Type B pancreatic cell (in vitro differentiated cells): ENCODE results near the gene CENPT. TPM values are rescaled to one million over a fixed set of nuclear protein-coding genes. Genes with fewer than 3 reads are reported as not detected.
A peak's percentile ranks its signal among the peaks of the same experiment; 100 is the strongest.

Source experiments
- DNase-seq: peaks from one replicate; pipeline ENCODE4 v3.0.0; 2021; ENCODE audit warnings: mixed read lengths; ENCODE audit not compliant: unreplicated experiment; ENCODE audit errors: extremely low spot score
- H3K27ac Mint-ChIP-seq: 2 replicates; pipeline ENCODE4 v1.8.0; 2021; ENCODE audit warnings: mild to moderate bottlenecking, mixed read lengths
- H3K27me3 Mint-ChIP-seq: 2 replicates; pipeline ENCODE4 v1.8.0; 2021; ENCODE audit warnings: mixed read lengths
- H3K36me3 Mint-ChIP-seq: 2 replicates; pipeline ENCODE4 v1.8.0; 2021; ENCODE audit warnings: mixed read lengths
- H3K4me1 Mint-ChIP-seq: one replicate; pipeline ENCODE4 v1.8.0; 2021; ENCODE audit warnings: mixed read lengths; ENCODE audit not compliant: unreplicated experiment
- H3K4me3 Mint-ChIP-seq: 2 replicates; pipeline ENCODE4 v1.8.0; 2021; ENCODE audit warnings: mild to moderate bottlenecking, mixed read lengths
- H3K9me3 Mint-ChIP-seq: 2 replicates; pipeline ENCODE4 v1.8.0; 2021; ENCODE audit warnings: mixed read lengths
- total RNA-seq: library from RNA; stranded (reverse); gene quantifications from 2 replicates; pipeline ENCODE4 v1.2.1, GENCODE V29; 2021; ENCODE audit warnings: low replicate concordance
- TF ChIP-seq, protein P1 (sequence below): fragments of 200-600 bp; sonication (generic); conservative IDR thresholded peaks from 2 replicates; pipeline ENCODE4 v1.5.0; 2021; ENCODE audit warnings: antibody characterized with exemption, mild to moderate bottlenecking

CENPT gene
- total RNA-seq, 1 donor from 2014 or later, result 74.2 TPM

DNA sequence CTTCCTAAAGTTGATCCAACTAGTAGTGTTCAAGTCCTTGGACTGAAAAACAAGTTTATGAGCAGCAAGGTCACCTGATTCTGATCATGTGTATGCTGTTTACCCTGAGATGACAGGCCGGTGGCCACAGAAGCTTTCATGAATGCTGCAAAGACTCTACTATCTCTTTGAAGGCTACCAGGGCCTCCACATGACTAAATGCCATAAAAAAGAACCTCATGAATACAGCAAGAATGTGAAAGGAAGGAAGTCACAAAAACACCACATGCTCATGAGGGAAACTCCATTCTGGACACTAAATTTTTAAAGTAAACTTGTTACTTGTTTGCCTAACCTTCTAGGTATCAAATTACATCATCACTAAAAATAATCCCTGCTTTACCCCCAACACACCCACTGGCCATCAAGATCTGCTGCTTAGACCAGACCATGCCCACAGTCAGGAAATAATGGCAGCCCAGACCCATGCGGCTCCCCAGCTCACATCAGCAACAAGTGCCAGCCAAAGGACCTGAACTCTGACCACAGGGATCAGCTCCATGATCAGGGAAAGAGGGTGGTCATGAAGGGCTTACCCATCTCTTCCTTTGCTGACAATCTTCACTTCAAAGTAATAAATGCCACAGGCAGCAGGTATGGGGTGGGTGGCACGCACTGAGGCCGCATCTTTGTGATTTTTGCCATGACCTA is 42.5 kb downstream of the CENPT start:
- TF ChIP-seq, protein P1, sequence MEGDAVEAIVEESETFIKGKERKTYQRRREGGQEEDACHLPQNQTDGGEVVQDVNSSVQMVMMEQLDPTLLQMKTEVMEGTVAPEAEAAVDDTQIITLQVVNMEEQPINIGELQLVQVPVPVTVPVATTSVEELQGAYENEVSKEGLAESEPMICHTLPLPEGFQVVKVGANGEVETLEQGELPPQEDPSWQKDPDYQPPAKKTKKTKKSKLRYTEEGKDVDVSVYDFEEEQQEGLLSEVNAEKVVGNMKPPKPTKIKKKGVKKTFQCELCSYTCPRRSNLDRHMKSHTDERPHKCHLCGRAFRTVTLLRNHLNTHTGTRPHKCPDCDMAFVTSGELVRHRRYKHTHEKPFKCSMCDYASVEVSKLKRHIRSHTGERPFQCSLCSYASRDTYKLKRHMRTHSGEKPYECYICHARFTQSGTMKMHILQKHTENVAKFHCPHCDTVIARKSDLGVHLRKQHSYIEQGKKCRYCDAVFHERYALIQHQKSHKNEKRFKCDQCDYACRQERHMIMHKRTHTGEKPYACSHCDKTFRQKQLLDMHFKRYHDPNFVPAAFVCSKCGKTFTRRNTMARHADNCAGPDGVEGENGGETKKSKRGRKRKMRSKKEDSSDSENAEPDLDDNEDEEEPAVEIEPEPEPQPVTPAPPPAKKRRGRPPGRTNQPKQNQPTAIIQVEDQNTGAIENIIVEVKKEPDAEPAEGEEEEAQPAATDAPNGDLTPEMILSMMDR, result no peak
- H3K4me3 Mint-ChIP-seq, result peak overlapping the region; percentile 97
- no peaks in the 10 kb centered on the region for H3K9me3 Mint-ChIP-seq
- H3K27me3 Mint-ChIP-seq, result no peaks in the 10 kb centered on the region
- H3K27ac Mint-ChIP-seq, result peak overlapping the region; percentile 77
- peaks cover 14% of the 10 kb centered on the region for H3K4me1 Mint-ChIP-seq
- H3K36me3 Mint-ChIP-seq, result peaks cover 9% of the 10 kb centered on the region
- DNase-seq, result no peak

DNA sequence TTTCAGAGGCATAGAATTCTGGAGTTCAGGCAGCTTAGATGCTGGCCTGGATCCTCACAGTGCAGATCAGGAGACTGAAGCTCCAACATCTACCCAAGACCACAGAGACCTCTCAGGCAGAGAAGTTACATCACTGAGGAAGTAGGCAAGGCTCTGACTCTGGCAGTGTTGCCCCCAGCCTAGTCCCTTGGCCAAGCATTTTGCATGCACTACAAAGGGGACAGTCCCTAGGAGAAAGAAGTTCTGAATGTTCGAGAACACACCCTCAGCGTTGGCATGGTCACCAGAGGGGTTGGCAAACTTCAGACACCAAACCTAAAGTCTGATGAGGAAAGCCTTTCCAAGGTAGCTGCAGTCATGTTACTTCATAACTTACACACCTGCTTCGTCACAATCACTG is 43.6 kb downstream of the CENPT start:
- no peak for DNase-seq
- H3K9me3 Mint-ChIP-seq, result no peaks in the 10 kb centered on the region
- peaks cover 14% of the 10 kb centered on the region for H3K4me1 Mint-ChIP-seq
- no peaks in the 10 kb centered on the region for H3K27me3 Mint-ChIP-seq
- H3K27ac Mint-ChIP-seq, result no peak overlapping the region
- TF ChIP-seq, protein P1, result no peak
- H3K4me3 Mint-ChIP-seq, result peak overlapping the region; percentile 52
- H3K36me3 Mint-ChIP-seq, result peaks cover 12% of the 10 kb centered on the region

DNA sequence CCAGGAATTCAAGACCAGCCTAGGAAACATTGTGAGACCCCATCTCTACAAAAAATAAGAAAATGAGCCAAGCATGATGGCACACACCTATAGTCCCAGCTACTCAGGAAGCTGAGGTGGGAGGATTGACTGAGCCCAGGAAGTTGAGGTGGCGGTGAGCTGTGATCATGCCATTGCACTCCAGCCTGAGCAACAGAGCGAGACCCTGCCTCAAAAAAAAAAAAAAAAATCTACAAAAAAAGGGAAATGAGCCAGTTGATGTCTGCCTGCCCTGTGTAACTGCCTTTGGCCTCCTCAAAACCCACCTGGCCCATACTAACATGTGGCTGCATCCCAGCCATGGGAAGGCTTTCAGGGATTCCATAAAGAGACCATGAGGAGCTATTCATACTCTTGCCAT is 45.6 kb downstream of the CENPT start:
- Mint-ChIP-seq H3K27ac (no peak overlapping the region), H3K27me3 (no peaks in the 10 kb centered on the region), H3K9me3 (no peaks in the 10 kb centered on the region), H3K4me1 (peaks cover 14% of the 10 kb centered on the region), H3K36me3 (peaks cover 22% of the 10 kb centered on the region), H3K4me3 (no peak overlapping the region)
- TF ChIP-seq, protein P1, result no peak
- no peak for DNase-seq

DNA sequence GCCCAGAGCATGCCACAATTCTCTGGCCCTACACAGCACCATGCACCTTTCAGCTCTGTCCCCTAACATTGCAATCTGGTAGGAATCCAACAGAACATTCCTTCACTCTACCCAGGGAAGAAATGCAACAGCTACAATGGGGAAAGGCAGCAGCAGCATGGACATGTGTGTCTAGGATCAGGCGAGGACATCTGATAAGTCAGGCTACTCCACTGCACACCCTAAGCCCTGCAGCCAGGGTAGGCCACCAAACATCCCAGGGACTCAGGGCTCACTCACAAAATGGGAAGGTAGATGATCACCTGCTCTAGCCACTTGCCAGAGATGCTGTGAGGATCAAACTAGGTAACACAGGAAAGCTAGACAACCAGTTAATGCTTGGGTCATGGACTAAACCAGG is 46.3 kb downstream of the CENPT start:
- Mint-ChIP-seq H3K4me1 (peaks cover 14% of the 10 kb centered on the region), H3K36me3 (peaks cover 27% of the 10 kb centered on the region), H3K9me3 (no peaks in the 10 kb centered on the region), H3K27ac (no peak overlapping the region), H3K4me3 (no peak overlapping the region), H3K27me3 (no peaks in the 10 kb centered on the region)
- TF ChIP-seq, protein P1, result no peak
- no peak for DNase-seq

DNA sequence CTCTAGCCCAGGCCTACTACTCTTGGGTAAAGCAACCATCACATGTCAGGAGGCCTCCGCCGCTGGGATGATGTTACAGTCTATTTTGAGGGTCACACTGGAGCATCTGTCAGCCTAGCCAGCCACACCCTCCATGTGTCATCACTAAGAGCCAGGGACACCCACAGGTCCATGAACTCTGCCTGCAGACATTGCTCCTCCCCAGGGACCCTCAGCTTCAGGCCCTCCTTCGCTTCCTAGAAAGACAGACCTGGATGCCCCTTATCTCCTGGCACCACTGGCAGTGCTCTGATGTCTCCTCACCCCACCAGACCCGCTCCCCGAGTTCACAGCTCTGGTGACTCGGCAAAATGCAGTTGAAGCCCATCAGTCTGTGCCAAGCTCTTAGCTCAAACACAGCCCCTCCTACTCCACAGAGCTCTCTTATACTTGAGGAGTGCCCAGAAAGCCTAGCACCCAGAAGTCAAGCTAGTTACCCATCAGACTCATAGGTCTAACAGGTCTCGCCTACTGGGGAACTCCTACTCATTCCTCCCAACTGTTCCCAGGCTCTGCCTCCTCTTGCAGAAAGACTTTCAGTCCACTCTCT is 47.1 kb downstream of the CENPT start:
- no peak overlapping the region for H3K4me3 Mint-ChIP-seq

More for the DNA sequence above, 47.1 kb downstream of the CENPT start:
- no peaks in the 10 kb centered on the region for H3K27me3 Mint-ChIP-seq
- peak overlapping the region; percentile 36 for H3K27ac Mint-ChIP-seq
- TF ChIP-seq, protein P1, result no peak
- peaks cover 27% of the 10 kb centered on the region for H3K36me3 Mint-ChIP-seq
- peaks cover 11% of the 10 kb centered on the region for H3K4me1 Mint-ChIP-seq
- DNase-seq, result no peak
- no peaks in the 10 kb centered on the region for H3K9me3 Mint-ChIP-seq
